ENCODE data around the gene CA10.

GRCh38 chr17:52049051-52049450 lies 109.5 kb downstream of the CA10 start:
- no peak for TF ChIP-seq CTCF (IDR thresholded peaks at IDR 0.05)
- TF ChIP-seq POLR2AphosphoS5 (IDR thresholded peaks at IDR 0.05; ENCODE audit: insufficient read depth in 1 of 2, low read depth in 1 of 2), result no peak

All from vagina (tissue), 2 donors.